Heart left ventricle (tissue), 16 donors: ENCODE results near the gene BTBD16. TPM values are rescaled to one million over a fixed set of nuclear protein-coding genes. Genes with fewer than 3 reads are reported as not detected.

Source experiments
- ATAC-seq, 4 donors: fragments of 200-7000 bp; cut with Tn5 transposase; one replicate each; pipeline ENCODE4 v1.9.1; 2020 to 2022; ENCODE audit warnings: moderate library complexity in 4 of 4, mild to moderate bottlenecking in 3 of 4, moderate number of reproducible peaks in 1 of 4
- DNase-seq, 5 donors: peaks; one replicate each; pipeline ENCODE4 v3.0.0-alpha.2; 2020
- H3K27ac ChIP-seq, 12 donors: fragments of 200-600 bp; sonication (generic) in 4 of 12; one replicate each; pipeline versions ENCODE4 v1.5.0 to v1.8.0; 2016 to 2022; ENCODE audit warnings: mild to moderate bottlenecking in 2 of 12
- H3K27me3 ChIP-seq, 9 donors: fragments of 200-600 bp; sonication (generic) in 2 of 9; one replicate each; pipeline versions ENCODE4 v1.5.1 to v1.8.0; 2016 to 2022; ENCODE audit warnings: mild to moderate bottlenecking in 3 of 9
- H3K36me3 ChIP-seq, 9 donors: fragments of 200-600 bp; sonication (generic) in 2 of 9; one replicate each; pipeline versions ENCODE4 v1.5.0 to v1.8.0; 2018 to 2022; ENCODE audit warnings: mild to moderate bottlenecking in 2 of 9
- H3K4me1 ChIP-seq, 12 donors: fragments of 200-600 bp; sonication (generic) in 4 of 12; one replicate each; pipeline versions ENCODE4 v1.5.0 to v1.8.0; 2016 to 2022; ENCODE audit warnings: mild to moderate bottlenecking in 3 of 12
- H3K4me3 ChIP-seq, 12 donors: fragments of 200-600 bp; sonication (generic) in 4 of 12; one replicate each; pipeline versions ENCODE4 v1.5.0 to v1.8.0; 2017 to 2022; ENCODE audit warnings: mild to moderate bottlenecking in 9 of 12, moderate library complexity in 4 of 12
- H3K9me3 ChIP-seq, 12 donors: fragments of 200-600 bp; sonication (generic) in 4 of 12; one replicate each; pipeline versions ENCODE4 v1.5.0 to v1.8.0; 2016 to 2022; ENCODE audit warnings: mild to moderate bottlenecking in 1 of 12
- POLR2A ChIP-seq, 2 donors: fragments of 450-650 bp; IDR thresholded peaks; one replicate each; pipeline ENCODE4 v1.6.1; 2017; ENCODE audit warnings: antibody characterized with exemption in 2 of 2, mild to moderate bottlenecking in 2 of 2, moderate library complexity in 2 of 2
- WGBS, 4 donors: extraction: QIAGEN DNeasy Blood & Tissue Kit in 2 of 4; methylation state at CpG; one replicate each; pipeline versions ENCODE4 v1.1.5 to v1.1.7; 2013 to 2018; 5-methylcytosine and 5-hydroxymethylcytosine counted together
- intact Hi-C, 10 donors: fragments of 100-400 bp; cut with DNase I; formaldehyde crosslinking; loops; one replicate each; pipeline versions ENCODE4 v1.11.1 to v1.14.2; 2022
- polyA plus RNA-seq, 2 donors: library from polyadenylated mRNA; stranded (reverse); fragments of 200-250 nt; gene quantifications; one replicate each; pipeline ENCODE4 v1.2.3, GENCODE V29; 2013
- total RNA-seq, 9 donors: library from RNA; depleted of rRNA in 2 of 9; stranded (reverse); fragments of >200 nt in 2 of 9; fragmentation: NEBNext Ultra II Directional in 3 of 9; extraction: Animal tissue kit (Norgen Biotek cat#: 25700) in 3 of 9; gene quantifications; one replicate each; pipeline versions ENCODE4 v1.1.0 to v1.2.4, GENCODE V29; 2016 to 2023
- TF ChIP-seq, protein P1 (sequence below), 12 donors: fragments of 200-600 bp; sonication (generic) in 4 of 12; IDR thresholded peaks; one replicate each; pipeline versions ENCODE4 v1.5.0 to v1.8.0; 2018 to 2022; ENCODE audit warnings: antibody characterized with exemption in 12 of 12, mild to moderate bottlenecking in 5 of 12
- donor health status: ischemic (EF 13 %, LVEDD 7.1; RV severe dilation, severe dysfunction).
- donor health status: healthy with polysubstance abuse.
- donor health status: DM: no; HTN: yes; CAD: no.
- donor health status: DM: no; HTN: no; CAD: no.
- donor health status: ischemic (EF 25% LVEDD 6.9; RV normal size, moderate dysfunction).
- donor health status: ischemic (EF 25% LVEDD 5.7; RV mildly dilated, moderate dysfunction).
- donor health status: healthy.
- donor health status: DM: yes; HTN: yes; CAD: no.
- donor health status: ischemic (EF 35%, LVEDD 5.7; RV mildly dilated, moderate dysfunction).
- donor health status: nonischemic (EF 11% LVEDD 7.7; RV severe dilation, severe dysfunction).
- donor health status: DM: yes; HTN: yes; CAD: no.
- donor health status: PGD.
- donor health status: ischemic (EF 29% LVEDD 5.4; RV normal size, mild dysfunction).
- donor health status: nonischemic (EF 23%, LVEDD 6.1; RV moderate dilation, normal function).

BTBD16 gene
- total and polyA plus RNA-seq, 11 donors = 0.23 to 0.25 TPM; not detected in 9

GRCh38 chr10:122225330-122225729 is 45.8 kb upstream of the BTBD16 start:
- Histone ChIP-seq H3K9me3 (no peaks in the 10 kb centered on the region), H3K4me3 (no peak overlapping the region), H3K27me3 (no peaks in the 10 kb centered on the region), H3K4me1 (peaks cover 0 to 10% (median 0%) of the 10 kb centered on the region in 12 donors), H3K27ac (no peak overlapping the region), H3K36me3 (peaks cover 0 to 100% (median 88%) of the 10 kb centered on the region in 9 donors)
- ATAC-seq = no peak
- intact Hi-C loops = no loop called here
- 78 to 90% (median 85%) methylated on average over 9 of the region's 9 CpGs for WGBS, 4 donors
- TF ChIP-seq, protein P1, sequence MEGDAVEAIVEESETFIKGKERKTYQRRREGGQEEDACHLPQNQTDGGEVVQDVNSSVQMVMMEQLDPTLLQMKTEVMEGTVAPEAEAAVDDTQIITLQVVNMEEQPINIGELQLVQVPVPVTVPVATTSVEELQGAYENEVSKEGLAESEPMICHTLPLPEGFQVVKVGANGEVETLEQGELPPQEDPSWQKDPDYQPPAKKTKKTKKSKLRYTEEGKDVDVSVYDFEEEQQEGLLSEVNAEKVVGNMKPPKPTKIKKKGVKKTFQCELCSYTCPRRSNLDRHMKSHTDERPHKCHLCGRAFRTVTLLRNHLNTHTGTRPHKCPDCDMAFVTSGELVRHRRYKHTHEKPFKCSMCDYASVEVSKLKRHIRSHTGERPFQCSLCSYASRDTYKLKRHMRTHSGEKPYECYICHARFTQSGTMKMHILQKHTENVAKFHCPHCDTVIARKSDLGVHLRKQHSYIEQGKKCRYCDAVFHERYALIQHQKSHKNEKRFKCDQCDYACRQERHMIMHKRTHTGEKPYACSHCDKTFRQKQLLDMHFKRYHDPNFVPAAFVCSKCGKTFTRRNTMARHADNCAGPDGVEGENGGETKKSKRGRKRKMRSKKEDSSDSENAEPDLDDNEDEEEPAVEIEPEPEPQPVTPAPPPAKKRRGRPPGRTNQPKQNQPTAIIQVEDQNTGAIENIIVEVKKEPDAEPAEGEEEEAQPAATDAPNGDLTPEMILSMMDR (IDR thresholded peaks at IDR 0.05) = no peak
- no peak for TF ChIP-seq POLR2A (IDR thresholded peaks at IDR 0.05)
- no peak for DNase-seq

DNA sequence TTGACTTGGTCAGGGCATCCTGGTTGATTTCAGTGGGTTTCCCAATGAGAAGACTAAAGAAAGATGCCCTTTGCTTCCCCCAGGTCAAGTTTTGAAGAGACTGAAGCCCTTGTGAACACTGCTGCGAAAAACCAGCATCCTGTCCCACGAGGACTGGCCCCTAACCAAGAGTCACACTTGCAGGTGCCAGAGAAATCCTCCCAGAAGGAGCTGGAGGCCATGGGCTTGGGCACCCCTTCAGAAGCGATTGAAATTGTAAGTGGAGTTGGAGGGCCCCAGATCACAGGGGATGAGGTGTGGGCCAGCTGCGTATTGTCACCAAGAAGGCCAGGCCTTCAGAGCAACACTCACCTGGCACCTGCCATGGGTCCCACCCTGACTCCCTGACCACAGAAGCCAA is 43.3 kb upstream of the BTBD16 start:
- intact Hi-C loops = no loop called here
- Histone ChIP-seq H3K27ac (peak overlapping the region in 1 of 12 donors; percentile 12), H3K4me1 (peaks cover 0 to 22% (median 0%) of the 10 kb centered on the region in 12 donors), H3K27me3 (no peaks in the 10 kb centered on the region), H3K36me3 (peaks cover 0 to 99% (median 89%) of the 10 kb centered on the region in 9 donors), H3K9me3 (no peaks in the 10 kb centered on the region), H3K4me3 (no peak overlapping the region)
- WGBS, 4 donors = 45 to 59% (median 57%) methylated on average over 3 to 4 of the region's 4 CpGs
- peak in 1 of 4 donors; percentile 13 for ATAC-seq
- TF ChIP-seq POLR2A (IDR thresholded peaks at IDR 0.05) = no peak
- TF ChIP-seq, protein P1 (IDR thresholded peaks at IDR 0.05) = no peak
- DNase-seq = no peak

DNA sequence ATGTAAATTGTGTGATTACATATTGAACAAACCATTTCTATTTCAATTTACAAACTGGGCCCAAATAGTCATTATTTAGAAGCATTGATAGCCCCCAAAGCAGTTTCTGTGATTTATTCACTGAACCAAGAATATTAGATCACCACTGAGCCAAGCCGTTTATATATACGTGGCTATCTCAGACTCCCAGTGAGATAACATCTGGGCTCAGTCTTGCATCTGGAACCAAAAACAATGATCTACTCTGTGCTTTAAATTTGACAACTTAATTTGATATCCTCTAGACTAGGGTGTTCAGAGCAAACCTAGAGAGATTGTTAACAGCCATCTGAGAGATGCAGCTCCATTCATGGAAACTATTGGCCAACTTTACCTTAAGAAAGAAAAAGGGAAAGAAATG is 41.4 kb upstream of the BTBD16 start:
- Histone ChIP-seq H3K27me3 (no peaks in the 10 kb centered on the region), H3K36me3 (peaks cover 0 to 92% (median 86%) of the 10 kb centered on the region in 9 donors), H3K27ac (no peak overlapping the region), H3K4me1 (peaks cover 0 to 37% (median 1%) of the 10 kb centered on the region in 12 donors), H3K4me3 (no peak overlapping the region), H3K9me3 (no peaks in the 10 kb centered on the region)
- TF ChIP-seq POLR2A (IDR thresholded peaks at IDR 0.05) = no peak
- TF ChIP-seq, protein P1 (IDR thresholded peaks at IDR 0.05) = no peak
- WGBS, 4 donors = 36 to 61% (median 53%) methylated on average over 2 of the region's 2 CpGs
- DNase-seq = no peak
- intact Hi-C loops = no loop called here
- ATAC-seq = no peak

GRCh38 chr10:122230222-122230621 is 40.9 kb upstream of the BTBD16 start:
- no peak for DNase-seq
- Histone ChIP-seq H3K36me3 (peaks cover 0 to 92% (median 80%) of the 10 kb centered on the region in 9 donors), H3K27me3 (no peaks in the 10 kb centered on the region), H3K9me3 (no peaks in the 10 kb centered on the region), H3K27ac (no peak overlapping the region), H3K4me1 (peaks cover 0 to 37% (median 1%) of the 10 kb centered on the region in 12 donors), H3K4me3 (no peak overlapping the region)
- 87 to 96% (median 94%) methylated on average over 19 of the region's 19 CpGs for WGBS, 4 donors
- intact Hi-C loops = no loop called here
- no peak for ATAC-seq
- TF ChIP-seq, protein P1 (IDR thresholded peaks at IDR 0.05) = no peak
- no peak for TF ChIP-seq POLR2A (IDR thresholded peaks at IDR 0.05)
